Measurements from ENCODE around the gene KIAA1958. TPM values are rescaled to one million over a fixed set of nuclear protein-coding genes. Genes with fewer than 3 reads are reported as not detected.

Gene KIAA1958
- total RNA-seq, 1 experiment from 2014 or later, result 28.6 TPM

GRCh38 chr9:112494153-112494552, 7.5 kb downstream of the KIAA1958 start:
- H3K4me1 ChIP-seq (ENCODE audit: insufficient read depth, low read length, poor library complexity, severe bottlenecking), result peaks cover 22% of the 10 kb centered on the region
- no TSS peak for BruUV-seq (replicated peaks)
- H3K27me3 ChIP-seq (replicated peaks; ENCODE audit: insufficient read depth, low read depth, low read length, poor library complexity), result no peaks in the 10 kb centered on the region
- H3K4me3 ChIP-seq (ENCODE audit: low read depth, low read length, poor library complexity, severe bottlenecking), result no peak overlapping the region
- H3K9me3 ChIP-seq (ENCODE audit: low read depth, low read length, poor library complexity, severe bottlenecking), result peaks cover 18% of the 10 kb centered on the region
- H3K27ac ChIP-seq (ENCODE audit: low read depth, low read length, poor library complexity, severe bottlenecking), result no peak overlapping the region
- intact Hi-C loops (cut with micrococcal nuclease; ENCODE audit: unreplicated experiment), result no loop called here
- no peak for DNase-seq (ENCODE audit: low spot score)
- CTCF ChIA-PET, result no interaction called here
- POLR2A ChIA-PET (ENCODE audit: low non-redundant PET), result no interaction called here
- H3K36me3 ChIP-seq (ENCODE audit: insufficient read depth, low read length, poor library complexity, severe bottlenecking), result peaks cover 25% of the 10 kb centered on the region
- TF ChIP-seq EZH2 (IDR thresholded peaks at IDR 0.05; ENCODE audit: borderline replicate concordance, low read depth, low read length, poor library complexity, severe bottlenecking), result no peak
- TF ChIP-seq CTCF (conservative IDR thresholded peaks at IDR 0.05; ENCODE audit: low read depth, low read length), result no peak

DNA sequence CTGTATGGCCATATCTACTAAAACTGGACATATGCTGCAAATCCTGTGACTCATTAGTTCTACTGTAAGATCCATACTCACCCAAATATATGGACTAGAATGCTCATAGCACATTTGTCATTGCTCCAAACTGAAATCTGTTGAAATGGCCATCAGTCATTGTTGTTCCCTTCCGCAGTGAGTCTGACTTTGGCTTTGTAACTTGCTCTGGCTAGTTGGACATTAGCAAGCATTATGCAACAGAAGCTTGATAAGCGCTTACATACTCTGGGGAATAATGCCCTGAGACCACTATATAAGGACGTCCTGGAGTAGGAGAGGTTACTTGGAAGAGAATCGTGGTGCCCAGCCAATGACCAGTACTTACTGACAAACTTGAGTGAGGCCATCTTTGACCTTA, 9.0 kb downstream of the KIAA1958 start:
- peaks cover 18% of the 10 kb centered on the region for H3K9me3 ChIP-seq (ENCODE audit: low read depth, low read length, poor library complexity, severe bottlenecking)
- TF ChIP-seq CTCF (conservative IDR thresholded peaks at IDR 0.05; ENCODE audit: low read depth, low read length), result no peak
- no peak for TF ChIP-seq EZH2 (IDR thresholded peaks at IDR 0.05; ENCODE audit: borderline replicate concordance, low read depth, low read length, poor library complexity, severe bottlenecking)
- no peaks in the 10 kb centered on the region for H3K27me3 ChIP-seq (replicated peaks; ENCODE audit: insufficient read depth, low read depth, low read length, poor library complexity)
- ChIA-PET CTCF (no interaction called here), POLR2A (ENCODE audit: low non-redundant PET) (no interaction called here)
- no TSS peak for BruUV-seq (replicated peaks)
- peaks cover 25% of the 10 kb centered on the region for H3K36me3 ChIP-seq (ENCODE audit: insufficient read depth, low read length, poor library complexity, severe bottlenecking)
- H3K4me1 ChIP-seq (ENCODE audit: insufficient read depth, low read length, poor library complexity, severe bottlenecking), result peaks cover 8% of the 10 kb centered on the region
- no peak overlapping the region for H3K4me3 ChIP-seq (ENCODE audit: low read depth, low read length, poor library complexity, severe bottlenecking)
- no peak for DNase-seq (ENCODE audit: low spot score)
- intact Hi-C loops (cut with micrococcal nuclease; ENCODE audit: unreplicated experiment), result no loop called here
- H3K27ac ChIP-seq (ENCODE audit: low read depth, low read length, poor library complexity, severe bottlenecking), result no peak overlapping the region

- Histone ChIP-seq H3K9me3 (ENCODE audit: low read depth, low read length, poor library complexity, severe bottlenecking) (peaks cover 18% of the 10 kb centered on the region), H3K27ac (ENCODE audit: low read depth, low read length, poor library complexity, severe bottlenecking) (no peak overlapping the region), H3K4me3 (ENCODE audit: low read depth, low read length, poor library complexity, severe bottlenecking) (no peak overlapping the region), H3K4me1 (ENCODE audit: insufficient read depth, low read length, poor library complexity, severe bottlenecking) (peaks cover 5% of the 10 kb centered on the region), H3K36me3 (ENCODE audit: insufficient read depth, low read length, poor library complexity, severe bottlenecking) (peaks cover 25% of the 10 kb centered on the region), H3K27me3 (replicated peaks; ENCODE audit: insufficient read depth, low read depth, low read length, poor library complexity) (no peaks in the 10 kb centered on the region)
- intact Hi-C loops (cut with micrococcal nuclease; ENCODE audit: unreplicated experiment), result no loop called here
- DNase-seq (ENCODE audit: low spot score), result no peak
- TF ChIP-seq CTCF (conservative IDR thresholded peaks at IDR 0.05; ENCODE audit: low read depth, low read length), result no peak
- TF ChIP-seq EZH2 (IDR thresholded peaks at IDR 0.05; ENCODE audit: borderline replicate concordance, low read depth, low read length, poor library complexity, severe bottlenecking), result no peak
- no TSS peak for BruUV-seq (replicated peaks)
- ChIA-PET POLR2A (ENCODE audit: low non-redundant PET) (no interaction called here), CTCF (no interaction called here)
Measured at GRCh38 chr9:112496074-112496722, 9.6 kb downstream of the KIAA1958 start.
